HUES6 (cell line): ENCODE results near the gene EFCAB11.
A peak's percentile ranks its signal among the peaks of the same experiment; 100 is the strongest.

Experiments used
- H3K27ac ChIP-seq: 2 replicates; pipeline ENCODE4 v1.7.0; 2013; ENCODE audit warnings: low read depth, mild to moderate bottlenecking, low read length, inconsistent platforms
- H3K27me3 ChIP-seq: 2 replicates; pipeline ENCODE4 v1.6.1; 2013; ENCODE audit warnings: low read length; ENCODE audit not compliant: control insufficient read depth, insufficient read depth
- H3K36me3 ChIP-seq: 2 replicates; pipeline ENCODE4 v1.6.1; 2013; ENCODE audit warnings: low read length; ENCODE audit not compliant: control insufficient read depth, insufficient read depth
- H3K4me1 ChIP-seq: 2 replicates; pipeline ENCODE4 v1.6.1; 2013; ENCODE audit warnings: low read length; ENCODE audit not compliant: control insufficient read depth, insufficient read depth
- H3K4me3 ChIP-seq: 2 replicates; pipeline ENCODE4 v1.5.1; 2013; ENCODE audit warnings: low read depth, low read length
- H3K9ac ChIP-seq: one replicate; pipeline ENCODE4 v1.6.1; 2013; ENCODE audit warnings: mild to moderate bottlenecking, low read length
- H3K9me3 ChIP-seq: 2 replicates; pipeline ENCODE4 v1.6.1; 2013; ENCODE audit warnings: low read depth, low read length; ENCODE audit not compliant: control insufficient read depth, insufficient read depth

Gene EFCAB11

GRCh38 chr14:89983375-89983774 is 28.8 kb upstream of the EFCAB11 start:
- H3K9ac ChIP-seq: no peak overlapping the region
- no peak overlapping the region for H3K4me3 ChIP-seq
- H3K27ac ChIP-seq: no peak overlapping the region
- peaks cover 23% of the 10 kb centered on the region for H3K4me1 ChIP-seq
- no peaks in the 10 kb centered on the region for H3K9me3 ChIP-seq
- peaks cover 73% of the 10 kb centered on the region for H3K36me3 ChIP-seq
- H3K27me3 ChIP-seq: no peaks in the 10 kb centered on the region

GRCh38 chr14:89978656-89979055 is 24.1 kb upstream of the EFCAB11 start:
- H3K4me1 ChIP-seq: no peaks in the 10 kb centered on the region
- H3K36me3 ChIP-seq: peaks cover 78% of the 10 kb centered on the region
- no peak overlapping the region for H3K9ac ChIP-seq
- no peaks in the 10 kb centered on the region for H3K27me3 ChIP-seq
- no peaks in the 10 kb centered on the region for H3K9me3 ChIP-seq
- H3K27ac ChIP-seq: no peak overlapping the region
- no peak overlapping the region for H3K4me3 ChIP-seq

GRCh38 chr14:89977668-89978067 is 23.1 kb upstream of the EFCAB11 start:
- Histone ChIP-seq H3K4me3 (no peak overlapping the region), H3K9ac (no peak overlapping the region), H3K27ac (no peak overlapping the region), H3K36me3 (peaks cover 78% of the 10 kb centered on the region), H3K9me3 (no peaks in the 10 kb centered on the region), H3K27me3 (no peaks in the 10 kb centered on the region), H3K4me1 (no peaks in the 10 kb centered on the region)

GRCh38 chr14:89973234-89973823 is 18.8 kb upstream of the EFCAB11 start:
- Histone ChIP-seq H3K36me3 (peaks cover 70% of the 10 kb centered on the region), H3K4me1 (no peaks in the 10 kb centered on the region)

GRCh38 chr14:89965839-89966238 is 11.3 kb upstream of the EFCAB11 start:
- Histone ChIP-seq H3K36me3 (peaks cover 68% of the 10 kb centered on the region), H3K27me3 (no peaks in the 10 kb centered on the region), H3K4me3 (no peak overlapping the region)

More at GRCh38 chr14:89973234-89973823, 18.8 kb upstream of the EFCAB11 start:
- H3K27me3 ChIP-seq: no peaks in the 10 kb centered on the region
- H3K9me3 ChIP-seq: no peaks in the 10 kb centered on the region
- no peak overlapping the region for H3K9ac ChIP-seq
- H3K27ac ChIP-seq: no peak overlapping the region
- H3K4me3 ChIP-seq: no peak overlapping the region

GRCh38 chr14:89963288-89963978 is 8.9 kb upstream of the EFCAB11 start:
- no peaks in the 10 kb centered on the region for H3K27me3 ChIP-seq
- peaks cover 17% of the 10 kb centered on the region for H3K4me1 ChIP-seq
- H3K27ac ChIP-seq: no peak overlapping the region
- H3K9ac ChIP-seq: no peak overlapping the region
- peaks cover 57% of the 10 kb centered on the region for H3K36me3 ChIP-seq
- no peaks in the 10 kb centered on the region for H3K9me3 ChIP-seq
- no peak overlapping the region for H3K4me3 ChIP-seq

More at GRCh38 chr14:89965839-89966238, 11.3 kb upstream of the EFCAB11 start:
- Histone ChIP-seq H3K27ac (no peak overlapping the region), H3K9me3 (no peaks in the 10 kb centered on the region), H3K9ac (no peak overlapping the region), H3K4me1 (0 out of 2 replicates have a peak, but pooled peaks cover 5% of the 10 kb centered on the region)

- H3K36me3 ChIP-seq: peaks cover 44% of the 10 kb centered on the region
Measured at GRCh38 chr14:89960914-89961313, 6.4 kb upstream of the EFCAB11 start.

GRCh38 chr14:89959853-89960445 is 5.4 kb upstream of the EFCAB11 start:
- H3K9ac ChIP-seq: no peak overlapping the region
- H3K27ac ChIP-seq: 0 out of 2 replicates have a peak overlapping the region, but pooled peaks have one; percentile 23
- H3K27me3 ChIP-seq: no peaks in the 10 kb centered on the region
- H3K4me1 ChIP-seq: peaks cover 30% of the 10 kb centered on the region
- no peaks in the 10 kb centered on the region for H3K9me3 ChIP-seq
- H3K4me3 ChIP-seq: no peak overlapping the region
- peaks cover 38% of the 10 kb centered on the region for H3K36me3 ChIP-seq

More at GRCh38 chr14:89960914-89961313, 6.4 kb upstream of the EFCAB11 start:
- Histone ChIP-seq H3K9me3 (no peaks in the 10 kb centered on the region), H3K9ac (no peak overlapping the region), H3K27ac (no peak overlapping the region), H3K4me3 (no peak overlapping the region), H3K4me1 (peaks cover 30% of the 10 kb centered on the region), H3K27me3 (no peaks in the 10 kb centered on the region)

GRCh38 chr14:89958966-89959365 is 4.4 kb upstream of the EFCAB11 start:
- Histone ChIP-seq H3K4me3 (no peak overlapping the region), H3K4me1 (peaks cover 30% of the 10 kb centered on the region), H3K27ac (no peak overlapping the region), H3K9ac (no peak overlapping the region), H3K9me3 (no peaks in the 10 kb centered on the region), H3K36me3 (peaks cover 28% of the 10 kb centered on the region), H3K27me3 (no peaks in the 10 kb centered on the region)

- Histone ChIP-seq H3K27ac (no peak overlapping the region), H3K4me3 (peak overlapping the region; percentile 88; the same call in 1 of the 2 replicates), H3K9me3 (no peaks in the 10 kb centered on the region), H3K27me3 (no peaks in the 10 kb centered on the region), H3K4me1 (peaks cover 34% of the 10 kb centered on the region), H3K36me3 (peaks cover 17% of the 10 kb centered on the region; the same call in 1 of the 2 replicates), H3K9ac (no peak overlapping the region)
Measured at GRCh38 chr14:89957791-89958190, 3.3 kb upstream of the EFCAB11 start.

GRCh38 chr14:89957376-89957775 is 2.8 kb upstream of the EFCAB11 start:
- Histone ChIP-seq H3K27ac (no peak overlapping the region), H3K9me3 (no peaks in the 10 kb centered on the region), H3K36me3 (peaks cover 21% of the 10 kb centered on the region; the same call in 1 of the 2 replicates), H3K27me3 (no peaks in the 10 kb centered on the region), H3K9ac (no peak overlapping the region), H3K4me1 (peaks cover 34% of the 10 kb centered on the region), H3K4me3 (peak overlapping the region; percentile 88; the same call in 1 of the 2 replicates)
